ENCODE results near the gene LAMB4. TPM values are rescaled to one million over a fixed set of nuclear protein-coding genes. Genes with fewer than 3 reads are reported as not detected.

LAMB4 gene
- polyA plus RNA-seq (2013), result 0.01 TPM

GRCh38 chr7:108130261-108130660 lies at the start of gene LAMB4:
Gene LAMB4 (minus strand): TSS chr7:108130361. CDS start chr7:108123164, 7,197 bp downstream.
- ChIA-PET POLR2A (no interaction called here), CTCF (interaction anchor here (0.7 to 2.7 kb wide), 3 partner anchors 15 to 1027 kb away, joined by 3 to 15 read pairs (median 4); no protein-coding TSS in a partner anchor)
- H3K4me3 ChIP-seq (ENCODE audit: control insufficient read depth in 1 of 7, extremely low read depth in 1 of 7, insufficient read depth in 4 of 7, low read depth in 2 of 7, low read length in 6 of 7), result no peak within 1 kb of the TSS
- no peak for DNase-seq
- H3K4me1 ChIP-seq (ENCODE audit: control extremely low read depth in 1 of 4, control insufficient read depth in 4 of 4, insufficient read depth in 4 of 4, low read length in 3 of 4), result peaks cover 5 to 22% (median 9%) of the 10 kb centered on the region in 4 experiments
- H3K36me3 ChIP-seq (ENCODE audit: control insufficient read depth in 4 of 4, insufficient read depth in 4 of 4, low read length in 3 of 4), result no peaks in the 10 kb centered on the region
- 100% methylated on average over 2 of the region's 3 CpGs for WGBS (ENCODE audit: insufficient coverage)
- H3K9me3 ChIP-seq (ENCODE audit: control extremely low read depth in 1 of 5, control insufficient read depth in 4 of 5, insufficient read depth in 2 of 5, low read depth in 1 of 5, low read length in 4 of 5), result no peaks in the 10 kb centered on the region
- no peaks in the 10 kb centered on the region for H3K27me3 ChIP-seq (replicated peaks in 2 of 5; ENCODE audit: control insufficient read depth in 4 of 5, insufficient read depth in 5 of 5, low read length in 4 of 5)
- no peak within 1 kb of the TSS for H3K27ac ChIP-seq (ENCODE audit: insufficient read depth in 1 of 2, low read depth in 1 of 2, low read length in 2 of 2, poor library complexity in 1 of 2, severe bottlenecking in 2 of 2)

GRCh38 chr7:108178398-108178797 lies 48.2 kb upstream of the LAMB4 start:
- WGBS (ENCODE audit: insufficient coverage), result 52% methylated on average over 2 of the region's 3 CpGs
- Histone ChIP-seq H3K36me3 (ENCODE audit: control insufficient read depth in 4 of 4, insufficient read depth in 4 of 4, low read length in 3 of 4) (no peaks in the 10 kb centered on the region), H3K9me3 (ENCODE audit: control extremely low read depth in 1 of 5, control insufficient read depth in 4 of 5, insufficient read depth in 2 of 5, low read depth in 1 of 5, low read length in 4 of 5) (no peaks in the 10 kb centered on the region), H3K27ac (ENCODE audit: insufficient read depth in 1 of 2, low read depth in 1 of 2, low read length in 2 of 2, poor library complexity in 1 of 2, severe bottlenecking in 2 of 2) (no peak overlapping the region), H3K27me3 (replicated peaks in 2 of 5; ENCODE audit: control insufficient read depth in 4 of 5, insufficient read depth in 5 of 5, low read length in 4 of 5) (peaks cover 0 to 11% (median 7%) of the 10 kb centered on the region in 5 experiments), H3K4me1 (ENCODE audit: control extremely low read depth in 1 of 4, control insufficient read depth in 4 of 4, insufficient read depth in 4 of 4, low read length in 3 of 4) (no peaks in the 10 kb centered on the region), H3K4me3 (ENCODE audit: control insufficient read depth in 1 of 7, extremely low read depth in 1 of 7, insufficient read depth in 4 of 7, low read depth in 2 of 7, low read length in 6 of 7) (no peak overlapping the region)
- DNase-seq, result no peak
- ChIA-PET POLR2A (no interaction called here), CTCF (interaction anchor here (0.8 to 2.1 kb wide), 8 partner anchors 9 to 321 kb away, joined by 3 to 8 read pairs (median 3); no protein-coding TSS in a partner anchor)

- ChIA-PET CTCF (interaction anchor here (1.7 kb wide), 1 partner anchor 8 kb away, joined by 6 read pairs; no protein-coding TSS in a partner anchor), POLR2A (no interaction called here)
- Histone ChIP-seq H3K4me1 (ENCODE audit: control extremely low read depth in 1 of 4, control insufficient read depth in 4 of 4, insufficient read depth in 4 of 4, low read length in 3 of 4) (no peaks in the 10 kb centered on the region), H3K36me3 (ENCODE audit: control insufficient read depth in 4 of 4, insufficient read depth in 4 of 4, low read length in 3 of 4) (no peaks in the 10 kb centered on the region), H3K27me3 (replicated peaks in 2 of 5; ENCODE audit: control insufficient read depth in 4 of 5, insufficient read depth in 5 of 5, low read length in 4 of 5) (peaks cover 0 to 7% (median 5%) of the 10 kb centered on the region in 5 experiments), H3K4me3 (ENCODE audit: control insufficient read depth in 1 of 7, extremely low read depth in 1 of 7, insufficient read depth in 4 of 7, low read depth in 2 of 7, low read length in 6 of 7) (no peak overlapping the region), H3K9me3 (ENCODE audit: control extremely low read depth in 1 of 5, control insufficient read depth in 4 of 5, insufficient read depth in 2 of 5, low read depth in 1 of 5, low read length in 4 of 5) (no peaks in the 10 kb centered on the region), H3K27ac (ENCODE audit: insufficient read depth in 1 of 2, low read depth in 1 of 2, low read length in 2 of 2, poor library complexity in 1 of 2, severe bottlenecking in 2 of 2) (no peak overlapping the region)
- DNase-seq, result no peak
- WGBS (ENCODE audit: insufficient coverage), result 99% methylated on average over 6 of the region's 8 CpGs
These were observed 41.0 kb upstream of the LAMB4 start for GRCh38 chr7:108171164-108171563.

GRCh38 chr7:108170251-108170650 lies 40.1 kb upstream of the LAMB4 start:
- Histone ChIP-seq H3K4me3 (ENCODE audit: control insufficient read depth in 1 of 7, extremely low read depth in 1 of 7, insufficient read depth in 4 of 7, low read depth in 2 of 7, low read length in 6 of 7) (no peak overlapping the region), H3K27me3 (replicated peaks in 2 of 5; ENCODE audit: control insufficient read depth in 4 of 5, insufficient read depth in 5 of 5, low read length in 4 of 5) (peaks cover 0 to 6% (median 5%) of the 10 kb centered on the region in 5 experiments), H3K36me3 (ENCODE audit: control insufficient read depth in 4 of 4, insufficient read depth in 4 of 4, low read length in 3 of 4) (no peaks in the 10 kb centered on the region), H3K9me3 (ENCODE audit: control extremely low read depth in 1 of 5, control insufficient read depth in 4 of 5, insufficient read depth in 2 of 5, low read depth in 1 of 5, low read length in 4 of 5) (no peaks in the 10 kb centered on the region), H3K27ac (ENCODE audit: insufficient read depth in 1 of 2, low read depth in 1 of 2, low read length in 2 of 2, poor library complexity in 1 of 2, severe bottlenecking in 2 of 2) (no peak overlapping the region), H3K4me1 (ENCODE audit: control extremely low read depth in 1 of 4, control insufficient read depth in 4 of 4, insufficient read depth in 4 of 4, low read length in 3 of 4) (no peaks in the 10 kb centered on the region)
- POLR2A ChIA-PET, result no interaction called here
- WGBS (ENCODE audit: insufficient coverage), result 84% methylated on average over 4 of the region's 5 CpGs
- no peak for DNase-seq
- CTCF ChIA-PET, result interaction anchor here (1.7 kb wide), 1 partner anchor 9 kb away, joined by 6 read pairs; no protein-coding TSS in a partner anchor

- Histone ChIP-seq H3K9me3 (ENCODE audit: control extremely low read depth in 1 of 5, control insufficient read depth in 4 of 5, insufficient read depth in 2 of 5, low read depth in 1 of 5, low read length in 4 of 5) (peaks cover 0 to 3% (median 0%) of the 10 kb centered on the region in 5 experiments), H3K4me3 (ENCODE audit: control insufficient read depth in 1 of 7, extremely low read depth in 1 of 7, insufficient read depth in 4 of 7, low read depth in 2 of 7, low read length in 6 of 7) (no peak overlapping the region), H3K27ac (ENCODE audit: insufficient read depth in 1 of 2, low read depth in 1 of 2, low read length in 2 of 2, poor library complexity in 1 of 2, severe bottlenecking in 2 of 2) (no peak overlapping the region), H3K36me3 (ENCODE audit: control insufficient read depth in 4 of 4, insufficient read depth in 4 of 4, low read length in 3 of 4) (no peaks in the 10 kb centered on the region), H3K27me3 (replicated peaks in 2 of 5; ENCODE audit: control insufficient read depth in 4 of 5, insufficient read depth in 5 of 5, low read length in 4 of 5) (peaks cover 0 to 3% (median 0%) of the 10 kb centered on the region in 5 experiments), H3K4me1 (ENCODE audit: control extremely low read depth in 1 of 4, control insufficient read depth in 4 of 4, insufficient read depth in 4 of 4, low read length in 3 of 4) (no peaks in the 10 kb centered on the region)
- no peak for DNase-seq
- WGBS (ENCODE audit: insufficient coverage), result 95% methylated on average over 7 of the region's 7 CpGs
- ChIA-PET POLR2A (no interaction called here), CTCF (no interaction called here)
These were observed 37.3 kb upstream of the LAMB4 start for GRCh38 chr7:108167460-108167859.

GRCh38 chr7:108166687-108167086 lies 36.5 kb upstream of the LAMB4 start:
- WGBS (ENCODE audit: insufficient coverage), result 100% methylated on average over 2 of the region's 5 CpGs
- no peaks in the 10 kb centered on the region for H3K4me1 ChIP-seq (ENCODE audit: control extremely low read depth in 1 of 4, control insufficient read depth in 4 of 4, insufficient read depth in 4 of 4, low read length in 3 of 4)
- H3K27ac ChIP-seq (ENCODE audit: insufficient read depth in 1 of 2, low read depth in 1 of 2, low read length in 2 of 2, poor library complexity in 1 of 2, severe bottlenecking in 2 of 2), result no peak overlapping the region
- no peak for DNase-seq
- H3K9me3 ChIP-seq (ENCODE audit: control extremely low read depth in 1 of 5, control insufficient read depth in 4 of 5, insufficient read depth in 2 of 5, low read depth in 1 of 5, low read length in 4 of 5), result peaks cover 0 to 3% (median 0%) of the 10 kb centered on the region in 5 experiments
- no peak overlapping the region for H3K4me3 ChIP-seq (ENCODE audit: control insufficient read depth in 1 of 7, extremely low read depth in 1 of 7, insufficient read depth in 4 of 7, low read depth in 2 of 7, low read length in 6 of 7)
- ChIA-PET POLR2A (no interaction called here), CTCF (no interaction called here)
- H3K27me3 ChIP-seq (replicated peaks in 2 of 5; ENCODE audit: control insufficient read depth in 4 of 5, insufficient read depth in 5 of 5, low read length in 4 of 5), result peaks cover 0 to 4% (median 0%) of the 10 kb centered on the region in 5 experiments
- H3K36me3 ChIP-seq (ENCODE audit: control insufficient read depth in 4 of 4, insufficient read depth in 4 of 4, low read length in 3 of 4), result no peaks in the 10 kb centered on the region

GRCh38 chr7:108165723-108166122 lies 35.6 kb upstream of the LAMB4 start:
- H3K9me3 ChIP-seq (ENCODE audit: control extremely low read depth in 1 of 5, control insufficient read depth in 4 of 5, insufficient read depth in 2 of 5, low read depth in 1 of 5, low read length in 4 of 5), result peaks cover 0 to 3% (median 0%) of the 10 kb centered on the region in 5 experiments
- WGBS (ENCODE audit: insufficient coverage), result no CpG with 5 or more reads among the region's 2 CpGs
- ChIA-PET POLR2A (no interaction called here), CTCF (interaction anchor here (1.1 kb wide), 1 partner anchor 9 kb away, joined by 3 read pairs; no protein-coding TSS in a partner anchor)
- H3K27ac ChIP-seq (ENCODE audit: insufficient read depth in 1 of 2, low read depth in 1 of 2, low read length in 2 of 2, poor library complexity in 1 of 2, severe bottlenecking in 2 of 2), result no peak overlapping the region
- DNase-seq, result no peak
- no peak overlapping the region for H3K4me3 ChIP-seq (ENCODE audit: control insufficient read depth in 1 of 7, extremely low read depth in 1 of 7, insufficient read depth in 4 of 7, low read depth in 2 of 7, low read length in 6 of 7)
- H3K27me3 ChIP-seq (replicated peaks in 2 of 5; ENCODE audit: control insufficient read depth in 4 of 5, insufficient read depth in 5 of 5, low read length in 4 of 5), result peaks cover 0 to 4% (median 0%) of the 10 kb centered on the region in 5 experiments
- H3K36me3 ChIP-seq (ENCODE audit: control insufficient read depth in 4 of 4, insufficient read depth in 4 of 4, low read length in 3 of 4), result no peaks in the 10 kb centered on the region
- H3K4me1 ChIP-seq (ENCODE audit: control extremely low read depth in 1 of 4, control insufficient read depth in 4 of 4, insufficient read depth in 4 of 4, low read length in 3 of 4), result no peaks in the 10 kb centered on the region

Measured in common myeloid progenitor, CD34-positive (primary cell).